ENCODE results near the gene C16orf95. TPM values are rescaled to one million over a fixed set of nuclear protein-coding genes. Genes with fewer than 3 reads are reported as not detected.

C16orf95 gene
- total RNA-seq, 1 donor from 2014 or later, result 5.0 TPM

GRCh38 chr16:87323727-87324410 lies 6.7 kb upstream of the C16orf95 start:
- peaks cover 1% of the 10 kb centered on the region for H3K36me3 Mint-ChIP-seq (ENCODE audit: unreplicated experiment)

GRCh38 chr16:87322833-87323726 lies 5.9 kb upstream of the C16orf95 start:
- Mint-ChIP-seq H3K4me1 (ENCODE audit: unreplicated experiment) (peaks cover 11% of the 10 kb centered on the region), H3K9me3 (ENCODE audit: unreplicated experiment) (no peaks in the 10 kb centered on the region), H3K27me3 (ENCODE audit: unreplicated experiment) (no peaks in the 10 kb centered on the region), H3K4me3 (ENCODE audit: unreplicated experiment) (no peak overlapping the region), H3K36me3 (ENCODE audit: unreplicated experiment) (no peaks in the 10 kb centered on the region), H3K27ac (ENCODE audit: unreplicated experiment) (no peak overlapping the region)
- no peak for DNase-seq (ENCODE audit: extremely low spot score, unreplicated experiment)
- TF ChIP-seq CTCF (IDR thresholded peaks at IDR 0.05), result no peak

More at GRCh38 chr16:87323727-87324410, 6.7 kb upstream of the C16orf95 start:
- no peak for DNase-seq (ENCODE audit: extremely low spot score, unreplicated experiment)
- Mint-ChIP-seq H3K4me1 (ENCODE audit: unreplicated experiment) (peaks cover 4% of the 10 kb centered on the region), H3K27me3 (ENCODE audit: unreplicated experiment) (no peaks in the 10 kb centered on the region), H3K4me3 (ENCODE audit: unreplicated experiment) (no peak overlapping the region), H3K9me3 (ENCODE audit: unreplicated experiment) (no peaks in the 10 kb centered on the region), H3K27ac (ENCODE audit: unreplicated experiment) (no peak overlapping the region)
- no peak for TF ChIP-seq CTCF (IDR thresholded peaks at IDR 0.05)

- no peak overlapping the region for H3K4me3 Mint-ChIP-seq (ENCODE audit: unreplicated experiment)
- no peaks in the 10 kb centered on the region for H3K9me3 Mint-ChIP-seq (ENCODE audit: unreplicated experiment)
- TF ChIP-seq CTCF (IDR thresholded peaks at IDR 0.05), result no peak
- H3K4me1 Mint-ChIP-seq (ENCODE audit: unreplicated experiment), result peaks cover 16% of the 10 kb centered on the region
- H3K27ac Mint-ChIP-seq (ENCODE audit: unreplicated experiment), result no peak overlapping the region
- DNase-seq (ENCODE audit: extremely low spot score, unreplicated experiment), result no peak
- H3K27me3 Mint-ChIP-seq (ENCODE audit: unreplicated experiment), result no peaks in the 10 kb centered on the region
- no peaks in the 10 kb centered on the region for H3K36me3 Mint-ChIP-seq (ENCODE audit: unreplicated experiment)
These were observed 5.2 kb upstream of the C16orf95 start for GRCh38 chr16:87322360-87322759.

- Mint-ChIP-seq H3K9me3 (ENCODE audit: unreplicated experiment) (no peaks in the 10 kb centered on the region), H3K4me3 (ENCODE audit: unreplicated experiment) (no peak overlapping the region), H3K36me3 (ENCODE audit: unreplicated experiment) (no peaks in the 10 kb centered on the region), H3K27me3 (ENCODE audit: unreplicated experiment) (no peaks in the 10 kb centered on the region), H3K27ac (ENCODE audit: unreplicated experiment) (no peak overlapping the region), H3K4me1 (ENCODE audit: unreplicated experiment) (peaks cover 18% of the 10 kb centered on the region)
- no peak for DNase-seq (ENCODE audit: extremely low spot score, unreplicated experiment)
- no peak for TF ChIP-seq CTCF (IDR thresholded peaks at IDR 0.05)
These were observed 4.3 kb upstream of the C16orf95 start for GRCh38 chr16:87321336-87322107.

Data from osteocyte (in vitro differentiated cells).